Stimulated activated naive B cell treated with anti-CD40 and anti-IgM and Interleukin-4, amounts not matched to agents 10 μg/mL and 1 μg/mL and 100 μg/mL, for 72 hours (primary cell): Measurements from ENCODE around the gene LRRFIP1.
A peak's percentile ranks its signal among the peaks of the same experiment; 100 is the strongest.

Source experiments
- ATAC-seq, 2 donors: fragments of 150-1000 bp; cut with Tn5 transposase; replicated peaks; 2 replicates each; pipeline ENCODE4 v1.10.0; 2021; ENCODE audit warnings: moderate library complexity in 1 of 2
- DNase-seq: peaks from one replicate; pipeline ENCODE4 v3.0.0; 2021
- H3K27ac Mint-ChIP-seq: one replicate; pipeline ENCODE4 v1.8.0; 2022; ENCODE audit warnings: mild to moderate bottlenecking, mixed read lengths
- H3K27me3 Mint-ChIP-seq, 2 donors: one replicate each; pipeline ENCODE4 v1.8.0; 2022; ENCODE audit warnings: mixed read lengths in 2 of 2
- H3K36me3 Mint-ChIP-seq, 2 donors: one replicate each; pipeline ENCODE4 v1.8.0; 2022; ENCODE audit warnings: mixed read lengths in 2 of 2, mild to moderate bottlenecking in 1 of 2
- H3K4me1 Mint-ChIP-seq, 2 donors: one replicate each; pipeline ENCODE4 v1.8.0; 2022; ENCODE audit warnings: mixed read lengths in 2 of 2, mild to moderate bottlenecking in 1 of 2
- H3K4me3 Mint-ChIP-seq, 2 donors: one replicate each; pipeline ENCODE4 v1.8.0; 2022; ENCODE audit warnings: mild to moderate bottlenecking in 2 of 2, mixed read lengths in 2 of 2, moderate library complexity in 1 of 2
- H3K9me3 Mint-ChIP-seq, 2 donors: one replicate each; pipeline ENCODE4 v1.8.0; 2022; ENCODE audit warnings: mixed read lengths in 2 of 2, mild to moderate bottlenecking in 1 of 2

Gene LRRFIP1

GRCh38 chr2:237633061-237633561, 5.7 kb downstream of the LRRFIP1 start:
- peak overlapping the region; percentile 7 for H3K27ac Mint-ChIP-seq
- H3K4me1 Mint-ChIP-seq = peaks cover 35 to 61% of the 10 kb centered on the region in 2 donors

GRCh38 chr2:237636578-237636977, 9.2 kb downstream of the LRRFIP1 start:
- Mint-ChIP-seq H3K36me3 (peaks cover 21 to 37% of the 10 kb centered on the region in 2 donors), H3K27ac (no peak overlapping the region), H3K9me3 (peaks cover 0 to 5% of the 10 kb centered on the region in 2 donors), H3K4me1 (peaks cover 9 to 39% of the 10 kb centered on the region in 2 donors), H3K27me3 (peaks cover 0 to 4% of the 10 kb centered on the region in 2 donors), H3K4me3 (no peak overlapping the region)
- ATAC-seq (no peak), DNase-seq (no peak)

More at GRCh38 chr2:237633061-237633561, 5.7 kb downstream of the LRRFIP1 start:
- Mint-ChIP-seq H3K36me3 (peaks cover 23 to 43% of the 10 kb centered on the region in 2 donors), H3K9me3 (peaks cover 0 to 9% of the 10 kb centered on the region in 2 donors), H3K4me3 (no peak overlapping the region), H3K27me3 (peaks cover 0 to 10% of the 10 kb centered on the region in 2 donors)
- ATAC-seq = no peak
- no peak for DNase-seq

- Mint-ChIP-seq H3K9me3 (peaks cover 0 to 5% of the 10 kb centered on the region in 2 donors), H3K4me1 (peaks cover 9 to 29% of the 10 kb centered on the region in 2 donors), H3K27me3 (peaks cover 0 to 2% of the 10 kb centered on the region in 2 donors), H3K36me3 (peaks cover 21 to 34% of the 10 kb centered on the region in 2 donors), H3K27ac (no peak overlapping the region), H3K4me3 (no peak overlapping the region)
- ATAC-seq (no peak), DNase-seq (no peak)
These were observed 10.2 kb downstream of the LRRFIP1 start for GRCh38 chr2:237637429-237638135.

- Mint-ChIP-seq H3K27me3 (no peaks in the 10 kb centered on the region), H3K9me3 (peaks cover 0 to 5% of the 10 kb centered on the region in 2 donors), H3K4me3 (no peak overlapping the region), H3K36me3 (peaks cover 16 to 30% of the 10 kb centered on the region in 2 donors), H3K27ac (no peak overlapping the region), H3K4me1 (peaks cover 9 to 24% of the 10 kb centered on the region in 2 donors)
- DNase-seq (no peak), ATAC-seq (no peak)
These were observed 10.8 kb downstream of the LRRFIP1 start for GRCh38 chr2:237638176-237638575.

GRCh38 chr2:237639052-237639835, 11.9 kb downstream of the LRRFIP1 start:
- ATAC-seq = no peak
- no peak for DNase-seq
- Mint-ChIP-seq H3K9me3 (peaks cover 0 to 5% of the 10 kb centered on the region in 2 donors), H3K4me3 (no peak overlapping the region), H3K36me3 (peaks cover 16 to 30% of the 10 kb centered on the region in 2 donors), H3K27me3 (no peaks in the 10 kb centered on the region), H3K27ac (no peak overlapping the region), H3K4me1 (peaks cover 13 to 35% of the 10 kb centered on the region in 2 donors)

- peaks cover 0 to 4% of the 10 kb centered on the region in 2 donors for H3K9me3 Mint-ChIP-seq
- peaks cover 15 to 28% of the 10 kb centered on the region in 2 donors for H3K36me3 Mint-ChIP-seq
- no peaks in the 10 kb centered on the region for H3K27me3 Mint-ChIP-seq
- no peak overlapping the region for H3K27ac Mint-ChIP-seq
- peaks cover 13 to 35% of the 10 kb centered on the region in 2 donors for H3K4me1 Mint-ChIP-seq
- DNase-seq (no peak), ATAC-seq (no peak)
- no peak overlapping the region for H3K4me3 Mint-ChIP-seq
These were observed 12.4 kb downstream of the LRRFIP1 start for GRCh38 chr2:237639836-237640220.

GRCh38 chr2:237640493-237640998, 13.2 kb downstream of the LRRFIP1 start:
- Mint-ChIP-seq H3K4me1 (peaks cover 13 to 35% of the 10 kb centered on the region in 2 donors), H3K27me3 (no peaks in the 10 kb centered on the region), H3K27ac (peak overlapping the region; percentile 84), H3K9me3 (peaks cover 0 to 3% of the 10 kb centered on the region in 2 donors), H3K4me3 (no peak overlapping the region), H3K36me3 (peaks cover 16 to 29% of the 10 kb centered on the region in 2 donors)
- DNase-seq (no peak), ATAC-seq (no peak)

GRCh38 chr2:237642038-237642734, 14.8 kb downstream of the LRRFIP1 start:
- ATAC-seq = no peak
- Mint-ChIP-seq H3K27me3 (peaks cover 0 to 3% of the 10 kb centered on the region in 2 donors), H3K4me3 (no peak overlapping the region), H3K9me3 (peaks cover 0 to 4% of the 10 kb centered on the region in 2 donors), H3K27ac (no peak overlapping the region), H3K4me1 (peaks cover 7 to 25% of the 10 kb centered on the region in 2 donors), H3K36me3 (peaks cover 25 to 27% of the 10 kb centered on the region in 2 donors)
- no peak for DNase-seq

GRCh38 chr2:237643066-237643465, 15.7 kb downstream of the LRRFIP1 start:
- Mint-ChIP-seq H3K27ac (no peak overlapping the region), H3K4me1 (peaks cover 8 to 23% of the 10 kb centered on the region in 2 donors), H3K9me3 (peaks cover 0 to 4% of the 10 kb centered on the region in 2 donors), H3K36me3 (peaks cover 29% of the 10 kb centered on the region in 2 donors), H3K4me3 (no peak overlapping the region), H3K27me3 (peaks cover 0 to 5% of the 10 kb centered on the region in 2 donors)
- DNase-seq = no peak
- ATAC-seq = no peak

- H3K9me3 Mint-ChIP-seq = peaks cover 0 to 4% of the 10 kb centered on the region in 2 donors
- ATAC-seq (no peak), DNase-seq (no peak)
- peaks cover 0 to 5% of the 10 kb centered on the region in 2 donors for H3K27me3 Mint-ChIP-seq
- H3K27ac Mint-ChIP-seq = no peak overlapping the region
- H3K36me3 Mint-ChIP-seq = peaks cover 29% of the 10 kb centered on the region in 2 donors
- no peak overlapping the region for H3K4me3 Mint-ChIP-seq
- H3K4me1 Mint-ChIP-seq = peaks cover 8 to 19% of the 10 kb centered on the region in 2 donors
These were observed 16.4 kb downstream of the LRRFIP1 start for GRCh38 chr2:237643582-237644380.

GRCh38 chr2:237644381-237644703, 17.0 kb downstream of the LRRFIP1 start:
- Mint-ChIP-seq H3K4me1 (peaks cover 8 to 15% of the 10 kb centered on the region in 2 donors), H3K9me3 (peaks cover 0 to 4% of the 10 kb centered on the region in 2 donors), H3K27me3 (peaks cover 0 to 5% of the 10 kb centered on the region in 2 donors), H3K4me3 (no peak overlapping the region), H3K27ac (no peak overlapping the region), H3K36me3 (peaks cover 26% of the 10 kb centered on the region in 2 donors)
- DNase-seq (no peak), ATAC-seq (no peak)

- ATAC-seq (no peak), DNase-seq (no peak)
- peaks cover 5% of the 10 kb centered on the region in 2 donors for H3K27me3 Mint-ChIP-seq
- no peak overlapping the region for H3K4me3 Mint-ChIP-seq
- H3K27ac Mint-ChIP-seq = no peak overlapping the region
- peaks cover 0 to 4% of the 10 kb centered on the region in 2 donors for H3K9me3 Mint-ChIP-seq
- peaks cover 14 to 23% of the 10 kb centered on the region in 2 donors for H3K4me1 Mint-ChIP-seq
- peaks cover 32% of the 10 kb centered on the region in 2 donors for H3K36me3 Mint-ChIP-seq
These were observed 17.9 kb downstream of the LRRFIP1 start for GRCh38 chr2:237645261-237645660.
